GM18861 (cell line): Measurements from ENCODE around the gene MARCO.
"Not testable (repeated sequence)": the region's sequence is repeated elsewhere in the genome, so short reads cannot be mapped to it uniquely, and the experiment has no call there.

Experiments used
- ATAC-seq: cut with Tn5 transposase; IDR thresholded peaks from one replicate; pipeline ENCODE4 v1.9.1; 2021; ENCODE audit not compliant: unreplicated experiment

The MARCO gene

DNA sequence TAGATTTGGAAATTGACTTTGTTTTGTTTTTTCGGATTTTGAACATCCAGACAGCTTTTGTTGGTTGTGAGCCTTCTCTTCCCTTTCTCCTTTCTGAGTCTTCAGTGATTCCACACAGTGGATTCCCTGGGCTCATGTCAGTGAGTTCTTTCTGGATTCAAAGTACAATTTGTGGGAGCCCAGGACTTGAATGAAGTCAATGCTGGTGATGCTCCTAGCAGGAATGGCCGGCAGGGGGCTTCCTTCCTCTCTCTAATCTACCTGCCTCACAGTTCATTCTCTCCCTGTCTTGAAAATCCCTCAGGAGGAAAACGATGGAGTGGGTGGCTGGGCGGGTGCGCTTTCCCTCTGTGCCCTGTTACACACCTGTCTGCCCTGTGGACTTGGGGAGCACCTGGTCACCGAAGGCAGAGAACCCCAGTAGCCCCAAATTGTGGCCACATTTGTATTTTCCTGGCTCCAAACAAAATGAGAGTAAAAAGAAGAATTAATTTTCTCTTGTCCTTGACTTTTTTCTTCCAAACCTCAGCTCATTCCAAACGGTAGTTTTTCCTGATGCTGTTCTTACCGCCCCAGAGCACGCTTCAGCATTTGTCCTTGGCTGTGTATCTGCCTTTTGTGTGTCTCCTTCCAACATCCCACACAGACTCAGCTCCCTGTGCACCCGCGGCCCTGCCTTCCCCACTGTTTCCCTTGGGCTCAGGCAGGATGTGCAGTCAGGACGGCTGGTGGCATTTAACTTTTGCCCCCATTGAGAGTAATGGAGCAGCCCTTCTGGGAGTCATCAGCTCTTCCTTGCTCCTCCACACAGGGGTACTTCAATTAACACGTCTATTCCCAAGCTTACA lies 86.6 kb downstream of the MARCO start:
- ATAC-seq: no peak

GRCh38 chr2:119029297-119029696 lies 87.3 kb downstream of the MARCO start:
- ATAC-seq: no peak

DNA sequence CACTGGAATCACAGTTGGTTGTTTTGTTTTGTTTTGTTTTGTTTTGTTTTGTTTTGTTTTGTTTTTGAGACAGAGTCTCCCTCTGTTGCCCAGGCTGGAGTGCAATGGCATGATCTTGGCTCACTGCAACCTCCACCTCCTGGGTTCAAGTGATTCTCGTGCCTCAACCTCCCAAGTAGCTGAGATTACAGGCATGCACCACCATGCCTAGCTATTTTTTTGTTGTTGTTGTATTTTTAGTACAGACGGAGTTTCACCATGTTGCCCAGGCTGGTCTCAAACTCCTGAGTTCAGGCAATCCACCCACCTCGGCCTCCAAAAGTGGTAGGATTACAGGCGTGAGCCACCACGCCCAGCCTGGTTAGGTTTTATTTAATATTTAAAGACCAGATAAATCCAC lies 95.9 kb downstream of the MARCO start:
- ATAC-seq: not testable (repeated sequence)

GRCh38 chr2:119040730-119041129 lies 98.7 kb downstream of the MARCO start:
- ATAC-seq: no peak
